Bladder microvascular endothelial cell (primary cell): ENCODE data around the gene HMOX2. TPM values are rescaled to one million over a fixed set of nuclear protein-coding genes. Genes with fewer than 3 reads are reported as not detected.

Experiments
- total RNA-seq: library from RNA; depleted of rRNA; stranded (reverse); fragments of >200 nt; gene quantifications from 2 replicates; pipeline ENCODE4 v1.2.3, GENCODE V29; 2014

Gene HMOX2
- 91.6 and 197 TPM in 2 replicates for total RNA-seq

GRCh38 chr16:4475880-4476788, at the start of gene HMOX2:
Gene HMOX2 (plus strand): TSS chr16:4476398. CDS start chr16:4505525, 29,127 bp downstream.

GRCh38 chr16:4474192-4474961, 1.8 kb upstream of the HMOX2 start, which contains the start of gene NMRAL1:
Gene NMRAL1 (minus strand): TSS chr16:4474625. CDS start chr16:4474132, 493 bp downstream.

DNA sequence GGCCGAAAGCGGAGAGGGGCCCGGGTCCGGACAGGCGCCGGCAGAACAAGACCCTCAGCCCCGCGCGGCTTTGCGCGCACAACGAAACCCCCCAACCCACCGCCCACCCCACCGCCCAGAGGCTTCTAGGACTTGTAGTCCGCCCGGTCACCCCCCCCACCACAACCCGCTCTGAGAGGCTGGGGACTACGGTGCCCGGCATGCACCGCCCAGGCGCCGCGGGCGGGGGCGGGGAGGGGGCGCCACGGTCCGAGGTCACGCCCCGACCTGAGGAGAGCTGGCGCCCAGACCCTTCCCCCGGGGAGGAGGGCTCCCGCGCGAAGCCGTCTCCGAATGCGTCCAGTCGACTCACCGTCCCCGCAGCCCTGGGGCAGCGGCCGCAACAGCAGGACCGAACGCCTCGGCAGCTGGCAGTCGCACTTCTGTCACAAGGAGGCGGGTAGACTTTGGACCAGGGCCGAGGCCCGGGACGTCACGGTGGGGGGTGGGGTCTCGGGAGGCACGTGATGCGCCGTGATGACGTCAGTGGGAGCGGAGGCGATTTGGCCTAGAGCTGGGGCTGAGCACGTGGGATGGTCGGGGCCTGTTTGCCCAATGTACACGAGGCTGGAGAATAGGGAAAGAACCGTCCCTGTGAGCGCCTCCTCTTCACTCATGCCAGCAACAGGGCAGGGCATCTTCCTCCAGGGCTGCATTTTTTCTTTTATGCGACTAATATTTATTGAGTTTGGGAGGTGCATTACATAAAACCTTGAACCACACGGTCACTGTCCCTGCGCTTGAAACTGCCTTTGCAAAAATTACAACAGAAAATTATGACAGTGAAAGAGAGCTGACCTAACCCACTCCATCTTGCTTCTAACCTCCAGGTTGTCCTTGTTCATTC, 62.4 kb downstream of the HMOX2 start, which contains the start of gene CDIP1:
CDIP1 (minus strand) TSS at position 424 of the 886 bp plus-strand sequence. CDS start 24,643 bp downstream, outside the sequence.

GRCh38 chr16:4556112-4556511, 79.9 kb downstream of the HMOX2 start, which contains the start of gene C16orf96:
Gene C16orf96 (plus strand): TSS chr16:4556340. CDS start chr16:4556490, 150 bp downstream.

Other genes with a start within 250 kb of the HMOX2 start
- under 0.01 and 0.06 TPM in 2 replicates for gene SRL, start 234.3 kb upstream of the HMOX2 start, total RNA-seq
- gene TFAP4, start 203.4 kb upstream of the HMOX2 start, total RNA-seq, result 3.7 and 5.4 TPM in 2 replicates
- 0.94 and 0.97 TPM in 2 replicates for gene GLIS2, start 160.3 kb upstream of the HMOX2 start, total RNA-seq
- 13.8 and 18.5 TPM in 2 replicates for gene PAM16, start 125.1 kb upstream of the HMOX2 start, total RNA-seq
- gene VASN, start 104.5 kb upstream of the HMOX2 start, total RNA-seq, result 0.65 and 2.6 TPM in 2 replicates
- gene CORO7, start 59.8 kb upstream of the HMOX2 start, total RNA-seq, result 34.6 and 43.3 TPM in 2 replicates
- gene DNAJA3, start 50.5 kb upstream of the HMOX2 start, total RNA-seq, result 31.4 and 65.8 TPM in 2 replicates
- 52.9 and 60.2 TPM in 2 replicates for gene NMRAL1, start 1.8 kb upstream of the HMOX2 start, total RNA-seq
- gene CDIP1, start 62.4 kb downstream of the HMOX2 start, total RNA-seq, result 10.7 and 14.5 TPM in 2 replicates
- gene C16orf96, start 79.9 kb downstream of the HMOX2 start, total RNA-seq, result under 0.01 TPM in 1 of 2 replicates, not detected in the other
- gene UBALD1, start 138.5 kb downstream of the HMOX2 start, total RNA-seq, result 1.8 and 7.4 TPM in 2 replicates
- gene MGRN1, start 148.4 kb downstream of the HMOX2 start, total RNA-seq, result 13.4 and 40.2 TPM in 2 replicates
- 24.1 and 34.1 TPM in 2 replicates for gene NUDT16L1, start 217.2 kb downstream of the HMOX2 start, total RNA-seq